Brain microvascular endothelial cell (primary cell): ENCODE data around the gene DCBLD2.

ENCODE experiments used
- DNase-seq: peaks from one replicate; pipeline ENCODE4 v3.0.0-alpha.2; 2020
- H3K27ac ChIP-seq: fragments of 250-450 bp; sonication (Bioruptor Pico); 2 replicates; pipeline ENCODE4 v1.5.1; 2020; ENCODE audit warnings: mild to moderate bottlenecking, moderate library complexity
- H3K27me3 ChIP-seq: fragments of 250-450 bp; sonication (Bioruptor Pico); replicated peaks from 2 replicates; pipeline ENCODE4 v1.5.1; 2020; ENCODE audit warnings: mild to moderate bottlenecking
- H3K36me3 ChIP-seq: fragments of 250-450 bp; sonication (Bioruptor Pico); replicated peaks from 2 replicates; pipeline ENCODE4 v1.5.1; 2020; ENCODE audit warnings: mild to moderate bottlenecking
- H3K4me3 ChIP-seq: 2 replicates; pipeline ENCODE4 v1.5.1; 2011; ENCODE audit warnings: low read depth, mild to moderate bottlenecking, control low read depth, low read length, moderate library complexity
- CTCF ChIP-seq: IDR thresholded peaks from 2 replicates; pipeline ENCODE4 v1.5.1; 2011; ENCODE audit warnings: low read depth, mild to moderate bottlenecking, moderate library complexity, low read length, control low read depth, inconsistent platforms; ENCODE audit errors: missing control alignments
- in situ Hi-C: cut with HindIII; loops from 2 replicates; pipeline ENCODE4 v1.10.0; 2017; ENCODE audit warnings: low sequenced_read_pairs, low pct_ligation_motif_present

The DCBLD2 gene

GRCh38 chr3:98763076-98763475, 138.4 kb downstream of the DCBLD2 start, which contains the start of gene ST3GAL6:
Gene ST3GAL6, plus strand, starts transcription at chr3:98763340. Its CDS starts 5,101 bp downstream, at chr3:98768441.
- Histone ChIP-seq H3K27ac (no peak within 1 kb of the TSS), H3K36me3 (no peaks in the 10 kb centered on the region), H3K27me3 (no peaks in the 10 kb centered on the region), H3K4me3 (no peak within 1 kb of the TSS)
- DNase-seq = peak; percentile 62
- in situ Hi-C loops = no loop called here
- no peak for TF ChIP-seq CTCF

GRCh38 chr3:98761643-98762229, 139.8 kb downstream of the DCBLD2 start:
- H3K27ac ChIP-seq = no peak overlapping the region
- H3K27me3 ChIP-seq = no peaks in the 10 kb centered on the region
- no peak overlapping the region for H3K4me3 ChIP-seq
- no peak for TF ChIP-seq CTCF
- in situ Hi-C loops = no loop called here
- DNase-seq = no peak
- H3K36me3 ChIP-seq = no peaks in the 10 kb centered on the region

- H3K4me3 ChIP-seq = no peak overlapping the region
- no peaks in the 10 kb centered on the region for H3K27me3 ChIP-seq
- no peak overlapping the region for H3K27ac ChIP-seq
- DNase-seq = no peak
- TF ChIP-seq CTCF = no peak
- in situ Hi-C loops = no loop called here
- no peaks in the 10 kb centered on the region for H3K36me3 ChIP-seq
Measured at GRCh38 chr3:98759629-98760028, 141.9 kb downstream of the DCBLD2 start.

GRCh38 chr3:98755601-98756000, 145.9 kb downstream of the DCBLD2 start:
- no peak for TF ChIP-seq CTCF
- in situ Hi-C loops = no loop called here
- no peak overlapping the region for H3K27ac ChIP-seq
- H3K36me3 ChIP-seq = no peaks in the 10 kb centered on the region
- no peaks in the 10 kb centered on the region for H3K27me3 ChIP-seq
- no peak for DNase-seq
- H3K4me3 ChIP-seq = no peak overlapping the region

GRCh38 chr3:98754483-98754882, 147.0 kb downstream of the DCBLD2 start:
- in situ Hi-C loops = no loop called here
- no peak overlapping the region for H3K4me3 ChIP-seq
- H3K27me3 ChIP-seq = no peaks in the 10 kb centered on the region
- H3K36me3 ChIP-seq = no peaks in the 10 kb centered on the region
- peak overlapping the region; percentile 30 for H3K27ac ChIP-seq
- peak; percentile 61 for DNase-seq
- TF ChIP-seq CTCF = no peak
